Keratinocyte (primary cell): ENCODE measurements around the gene CD40. TPM values are rescaled to one million over a fixed set of nuclear protein-coding genes. Genes with fewer than 3 reads are reported as not detected.

Source experiments
- DNase-seq: peaks from one replicate; pipeline ENCODE4 v3.0.0-alpha.2; 2011; ENCODE audit warnings: low read depth, missing footprints, low spot score
- FAIRE-seq: peaks from 2 replicates; lab custom pipeline; 2011; peaks lifted over from hg19 to GRCh38; lab: Jason Lieb, UNC
- H2AFZ ChIP-seq: 2 replicates; pipeline ENCODE4 v1.6.0; 2012; ENCODE audit warnings: low read length, control low read depth, inconsistent platforms; ENCODE audit not compliant: control insufficient read depth
- H3K27ac ChIP-seq: 2 replicates; pipeline ENCODE4 v1.5.1; 2011; ENCODE audit warnings: low read length; ENCODE audit not compliant: control insufficient read depth, insufficient read depth
- H3K27me3 ChIP-seq: 3 replicates; pipeline ENCODE4 v1.6.0; 2011; ENCODE audit warnings: low read length; ENCODE audit not compliant: control insufficient read depth, insufficient read depth; ENCODE audit errors: extremely low read depth
- H3K36me3 ChIP-seq, 2 experiments: 2 replicates in 1 of 2; 3 replicates in 1 of 2; pipeline ENCODE4 v1.5.1; 2011; ENCODE audit warnings: low read length in 2 of 2, mild to moderate bottlenecking in 1 of 2; ENCODE audit not compliant: control insufficient read depth in 2 of 2, insufficient read depth in 2 of 2; ENCODE audit errors: extremely low read depth in 1 of 2
- H3K4me1 ChIP-seq: 3 replicates; pipeline ENCODE4 v1.5.1; 2011; ENCODE audit warnings: low read length; ENCODE audit not compliant: control insufficient read depth, insufficient read depth; ENCODE audit errors: extremely low read depth
- H3K4me2 ChIP-seq: 3 replicates; pipeline ENCODE4 v1.6.0; 2011; ENCODE audit warnings: low read depth, low read length; ENCODE audit not compliant: control insufficient read depth, insufficient read depth; ENCODE audit errors: extremely low read depth
- H3K4me3 ChIP-seq, 3 experiments: fragments of 200-600 bp in 1 of 3; sonication (generic) in 1 of 3; 2 replicates in 2 of 3; 3 replicates in 1 of 3; pipeline ENCODE4 v1.5.1; 2011 to 2016; ENCODE audit warnings: low read length in 3 of 3, mild to moderate bottlenecking in 3 of 3, control low read depth in 2 of 3, inconsistent platforms in 1 of 3, low read depth in 1 of 3, mixed read lengths in 1 of 3, mixed run types in 1 of 3, moderate library complexity in 1 of 3; ENCODE audit not compliant: control insufficient read depth in 2 of 3, insufficient read depth in 2 of 3; ENCODE audit errors: extremely low read depth in 1 of 3
- H3K79me2 ChIP-seq: 2 replicates; pipeline ENCODE4 v1.6.0; 2012; ENCODE audit warnings: low read length; ENCODE audit not compliant: control insufficient read depth, insufficient read depth
- H3K9ac ChIP-seq: 3 replicates; pipeline ENCODE4 v1.6.0; 2011; ENCODE audit warnings: low read length; ENCODE audit not compliant: control insufficient read depth, insufficient read depth; ENCODE audit errors: extremely low read depth
- H3K9me1 ChIP-seq: 3 replicates; pipeline ENCODE4 v1.6.0; 2011; ENCODE audit warnings: low read length; ENCODE audit not compliant: control insufficient read depth, insufficient read depth; ENCODE audit errors: extremely low read depth
- H3K9me3 ChIP-seq: 2 replicates; pipeline ENCODE4 v1.5.1; 2012; ENCODE audit warnings: low read depth, low read length; ENCODE audit not compliant: control insufficient read depth
- H4K20me1 ChIP-seq: 3 replicates; pipeline ENCODE4 v1.6.0; 2011; ENCODE audit warnings: low read length; ENCODE audit not compliant: control insufficient read depth, insufficient read depth; ENCODE audit errors: extremely low read depth
- CTCF ChIP-seq, 3 experiments: IDR thresholded peaks in 1 of 3; conservative IDR thresholded peaks in 1 of 3; optimal IDR thresholded peaks in 1 of 3; 2 replicates in 2 of 3; 3 replicates in 1 of 3; pipeline versions ENCODE3 to v1.5.1; 2011; ENCODE audit warnings: low read length in 3 of 3, mild to moderate bottlenecking in 3 of 3, moderate library complexity in 2 of 3, control low read depth in 1 of 3, inconsistent platforms in 1 of 3; ENCODE audit not compliant: insufficient read depth in 2 of 3; ENCODE audit errors: extremely low read depth in 1 of 3
- EZH2 ChIP-seq: IDR thresholded peaks from one replicate; pipeline ENCODE4 v1.6.1; 2012; ENCODE audit warnings: inconsistent platforms, mild to moderate bottlenecking, low read length, moderate library complexity
- dilution Hi-C: fragments of 300-500 bp; cut with MboI; formaldehyde crosslinking; loops from one replicate; pipeline ENCODE4 v1.7.0; 2020; ENCODE audit warnings: low sequenced_read_pairs; ENCODE audit not compliant: extremely low pct_ligation_motif_present
- polyA plus RNA-seq, 5 experiments: library from polyadenylated mRNA; depleted of rRNA in 3 of 5; stranded (reverse) in 3 of 5; stranded (forward) in 1 of 5; unstranded in 1 of 5; fragments of >200 nt; gene quantifications; 1 replicate in 1 of 5; 2 replicates in 3 of 5; 3 replicates in 1 of 5; pipeline versions ENCODE4 v1.2.1 to v1.2.3, GENCODE V29; 2011 to 2012; ENCODE audit warnings: missing spikeins in 2 of 5, low read depth in 1 of 5, low replicate concordance in 1 of 5

The CD40 gene
- polyA plus RNA-seq, 1 donor (not counting 4 experiments of a cell fraction or from before 2014, with no cell fraction given), result 13.4 TPM

- H3K27me3 ChIP-seq, result peaks cover 16% of the 10 kb centered on the region
- no peak overlapping the region for H2AFZ ChIP-seq
- no peak overlapping the region for H3K27ac ChIP-seq
- DNase-seq (no peak), FAIRE-seq (no peak)
- no peaks in the 10 kb centered on the region for H4K20me1 ChIP-seq
- TF ChIP-seq EZH2, result no peak
- no peak for TF ChIP-seq CTCF (optimal IDR thresholded peaks at IDR 0.05 in 1 of 3, IDR thresholded peaks at IDR 0.05 in 1 of 3, conservative IDR thresholded peaks at IDR 0.05 in 1 of 3; ENCODE audit: extremely low read depth in 1 of 3, insufficient read depth in 2 of 3, low read length in 3 of 3)
- no peaks in the 10 kb centered on the region for H3K79me2 ChIP-seq
- dilution Hi-C loops, result no loop called here
- no peaks in the 10 kb centered on the region for H3K9me3 ChIP-seq
- H3K9me1 ChIP-seq, result no peaks in the 10 kb centered on the region
- no peak overlapping the region for H3K4me3 ChIP-seq
- no peak overlapping the region for H3K4me2 ChIP-seq
- no peaks in the 10 kb centered on the region for H3K36me3 ChIP-seq
- H3K9ac ChIP-seq, result no peak overlapping the region
- H3K4me1 ChIP-seq, result no peaks in the 10 kb centered on the region
These were observed 43.8 kb downstream of the CD40 start for GRCh38 chr20:46161921-46162320.

DNA sequence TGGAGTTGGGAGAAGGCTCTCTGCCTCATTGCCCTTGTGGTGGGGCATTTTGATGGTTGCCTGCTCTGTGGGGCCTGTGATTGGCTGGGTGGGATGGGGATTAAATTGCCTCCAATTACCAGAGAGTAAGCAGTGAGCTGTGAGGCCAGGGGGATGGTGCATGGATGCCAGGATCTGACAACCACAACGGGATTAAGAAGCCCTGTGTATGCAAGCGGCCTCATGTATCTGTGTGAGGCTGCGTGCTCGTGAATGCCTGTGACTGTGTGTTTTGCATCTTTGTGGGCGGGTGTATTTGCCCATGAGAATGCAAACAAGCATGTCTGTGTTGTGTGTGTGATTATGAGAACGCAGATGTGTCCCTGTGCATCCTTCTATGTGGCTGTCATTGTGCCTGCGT, 46.1 kb downstream of the CD40 start:
- H3K79me2 ChIP-seq, result no peaks in the 10 kb centered on the region
- dilution Hi-C loops, result no loop called here
- peaks cover 16% of the 10 kb centered on the region for H3K27me3 ChIP-seq
- H3K9me3 ChIP-seq, result no peaks in the 10 kb centered on the region
- H3K27ac ChIP-seq, result no peak overlapping the region
- H2AFZ ChIP-seq, result no peak overlapping the region
- H4K20me1 ChIP-seq, result no peaks in the 10 kb centered on the region
- TF ChIP-seq CTCF (optimal IDR thresholded peaks at IDR 0.05 in 1 of 3, IDR thresholded peaks at IDR 0.05 in 1 of 3, conservative IDR thresholded peaks at IDR 0.05 in 1 of 3; ENCODE audit: extremely low read depth in 1 of 3, insufficient read depth in 2 of 3, low read length in 3 of 3), result no peak
- no peak for TF ChIP-seq EZH2
- no peak overlapping the region for H3K4me3 ChIP-seq
- no peak overlapping the region for H3K9ac ChIP-seq
- no peaks in the 10 kb centered on the region for H3K4me1 ChIP-seq
- no peak overlapping the region for H3K4me2 ChIP-seq
- no peaks in the 10 kb centered on the region for H3K36me3 ChIP-seq
- no peaks in the 10 kb centered on the region for H3K9me1 ChIP-seq
- FAIRE-seq (no peak), DNase-seq (no peak)
